ENCODE results near the gene SDK2. TPM values are rescaled to one million over a fixed set of nuclear protein-coding genes. Genes with fewer than 3 reads are reported as not detected.
A peak's percentile ranks its signal among the peaks of the same experiment; 100 is the strongest.

SDK2 gene
- polyA plus RNA-seq, 3 donors: 0.01 TPM; not detected in 2

DNA sequence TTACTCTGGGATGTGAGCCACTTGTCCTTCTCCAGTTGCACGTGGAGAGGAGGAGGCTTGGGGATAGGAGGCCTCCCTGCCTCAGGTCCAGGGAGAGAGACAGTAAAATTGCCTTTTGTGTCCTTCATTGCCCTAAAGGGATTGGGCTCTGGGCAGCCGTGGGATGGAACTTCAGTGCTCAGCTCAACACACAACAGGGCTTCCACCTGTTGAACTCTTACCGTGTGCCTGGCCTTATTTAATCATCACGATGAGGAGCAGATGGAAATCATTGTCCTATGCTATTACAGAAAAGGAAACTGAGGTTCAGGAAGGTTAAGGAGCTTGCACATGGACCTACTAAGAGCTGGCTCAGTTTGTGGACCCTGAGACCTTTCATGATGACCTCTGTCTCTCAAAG lies 240.0 kb downstream of the SDK2 start:
- Mint-ChIP-seq H3K36me3 (no peaks in the 10 kb centered on the region), H3K4me1 (no peaks in the 10 kb centered on the region), H3K27ac (peak overlapping the region in 1 of 7 donors; percentile 25), H3K4me3 (no peak overlapping the region), H3K9me3 (no peaks in the 10 kb centered on the region), H3K27me3 (ENCODE audit: low read depth in 3 of 3) (peaks cover 0 to 3% (median 0%) of the 10 kb centered on the region in 3 donors)
- Histone ChIP-seq H3K36me3 (replicated peaks in 1 of 2; ENCODE audit: control insufficient read depth in 1 of 2, insufficient read depth in 2 of 2, low read length in 2 of 2) (no peaks in the 10 kb centered on the region), H3K9ac (ENCODE audit: insufficient read depth, low read length, poor library complexity, severe bottlenecking) (no peak overlapping the region), H3K79me2 (ENCODE audit: insufficient read depth, low read length) (no peaks in the 10 kb centered on the region), H3K4me1 (ENCODE audit: control insufficient read depth in 1 of 2, insufficient read depth in 2 of 2, low read length in 2 of 2) (peaks cover 0 to 3% of the 10 kb centered on the region in 2 donors), H2AFZ (ENCODE audit: insufficient read depth, low read depth, low read length, poor library complexity, severe bottlenecking) (no peak overlapping the region), H3K27me3 (ENCODE audit: control insufficient read depth in 2 of 2, insufficient read depth in 2 of 2, low read length in 2 of 2) (no peaks in the 10 kb centered on the region), H4K20me1 (ENCODE audit: insufficient read depth, low read length) (no peaks in the 10 kb centered on the region), H3K27ac (ENCODE audit: low read depth in 1 of 2, low read length in 2 of 2) (no peak overlapping the region), H3K9me3 (replicated peaks in 1 of 2; ENCODE audit: control insufficient read depth in 1 of 2, insufficient read depth in 1 of 2, low read length in 2 of 2) (no peaks in the 10 kb centered on the region), H3K4me2 (replicated peaks; ENCODE audit: extremely low read depth, low read length, poor library complexity, severe bottlenecking) (no peak overlapping the region), H3K4me3 (replicated peaks in 1 of 3; ENCODE audit: low read depth in 2 of 3, low read length in 3 of 3) (no peak overlapping the region)
- intact Hi-C loops (cut with micrococcal nuclease): no loop called here
- WGBS (ENCODE audit: insufficient coverage): 85% methylated on average over 3 of the region's 4 CpGs
- TF ChIP-seq, protein P1, sequence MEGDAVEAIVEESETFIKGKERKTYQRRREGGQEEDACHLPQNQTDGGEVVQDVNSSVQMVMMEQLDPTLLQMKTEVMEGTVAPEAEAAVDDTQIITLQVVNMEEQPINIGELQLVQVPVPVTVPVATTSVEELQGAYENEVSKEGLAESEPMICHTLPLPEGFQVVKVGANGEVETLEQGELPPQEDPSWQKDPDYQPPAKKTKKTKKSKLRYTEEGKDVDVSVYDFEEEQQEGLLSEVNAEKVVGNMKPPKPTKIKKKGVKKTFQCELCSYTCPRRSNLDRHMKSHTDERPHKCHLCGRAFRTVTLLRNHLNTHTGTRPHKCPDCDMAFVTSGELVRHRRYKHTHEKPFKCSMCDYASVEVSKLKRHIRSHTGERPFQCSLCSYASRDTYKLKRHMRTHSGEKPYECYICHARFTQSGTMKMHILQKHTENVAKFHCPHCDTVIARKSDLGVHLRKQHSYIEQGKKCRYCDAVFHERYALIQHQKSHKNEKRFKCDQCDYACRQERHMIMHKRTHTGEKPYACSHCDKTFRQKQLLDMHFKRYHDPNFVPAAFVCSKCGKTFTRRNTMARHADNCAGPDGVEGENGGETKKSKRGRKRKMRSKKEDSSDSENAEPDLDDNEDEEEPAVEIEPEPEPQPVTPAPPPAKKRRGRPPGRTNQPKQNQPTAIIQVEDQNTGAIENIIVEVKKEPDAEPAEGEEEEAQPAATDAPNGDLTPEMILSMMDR (IDR thresholded peaks at IDR 0.05): no peak
- no peak for DNase-seq

DNA sequence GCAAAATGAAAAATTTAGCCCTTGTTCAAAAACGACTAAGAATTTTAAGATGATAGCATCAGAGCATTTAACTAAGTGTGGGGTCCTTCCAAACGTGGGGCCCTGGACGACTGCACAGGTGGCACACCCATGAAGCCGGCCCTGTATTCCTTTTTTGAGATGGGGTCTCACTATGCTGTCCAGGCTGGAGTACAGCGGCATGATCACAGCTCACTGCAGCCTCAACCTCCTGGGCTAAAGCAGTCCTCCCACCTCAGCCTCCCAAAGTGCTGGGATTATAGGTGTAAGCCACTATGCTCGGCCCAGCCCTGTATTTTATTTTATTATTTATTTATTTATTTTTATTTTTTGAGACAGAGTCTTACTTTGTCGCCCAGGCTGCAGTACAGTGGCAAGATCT lies 241.8 kb downstream of the SDK2 start:
- WGBS (ENCODE audit: insufficient coverage): 90% methylated on average over 2 of the region's 7 CpGs
- peak overlapping the region; percentile 80 for H2AFZ ChIP-seq (ENCODE audit: insufficient read depth, low read depth, low read length, poor library complexity, severe bottlenecking)
- TF ChIP-seq, protein P1 (IDR thresholded peaks at IDR 0.05): no peak
- DNase-seq: no peak
- intact Hi-C loops (cut with micrococcal nuclease): no loop called here
- no peak overlapping the region for H3K27ac ChIP-seq (ENCODE audit: low read depth in 1 of 2, low read length in 2 of 2)
- no peaks in the 10 kb centered on the region for H3K79me2 ChIP-seq (ENCODE audit: insufficient read depth, low read length)
- no peak overlapping the region for H3K4me3 Mint-ChIP-seq
- H4K20me1 ChIP-seq (ENCODE audit: insufficient read depth, low read length): no peaks in the 10 kb centered on the region
- no peaks in the 10 kb centered on the region for H3K36me3 ChIP-seq (replicated peaks in 1 of 2; ENCODE audit: control insufficient read depth in 1 of 2, insufficient read depth in 2 of 2, low read length in 2 of 2)
- H3K27ac Mint-ChIP-seq: no peak overlapping the region
- peaks cover 0 to 3% of the 10 kb centered on the region in 2 donors for H3K4me1 ChIP-seq (ENCODE audit: control insufficient read depth in 1 of 2, insufficient read depth in 2 of 2, low read length in 2 of 2)
- H3K36me3 Mint-ChIP-seq: no peaks in the 10 kb centered on the region
- no peaks in the 10 kb centered on the region for H3K4me1 Mint-ChIP-seq
- no peak overlapping the region for H3K9ac ChIP-seq (ENCODE audit: insufficient read depth, low read length, poor library complexity, severe bottlenecking)
- H3K4me2 ChIP-seq (replicated peaks; ENCODE audit: extremely low read depth, low read length, poor library complexity, severe bottlenecking): peak overlapping the region; percentile 48
- peaks cover 0 to 4% (median 0%) of the 10 kb centered on the region in 3 donors for H3K27me3 Mint-ChIP-seq (ENCODE audit: low read depth in 3 of 3)
- no peaks in the 10 kb centered on the region for H3K9me3 Mint-ChIP-seq
- no peaks in the 10 kb centered on the region for H3K9me3 ChIP-seq (replicated peaks in 1 of 2; ENCODE audit: control insufficient read depth in 1 of 2, insufficient read depth in 1 of 2, low read length in 2 of 2)
- H3K27me3 ChIP-seq (ENCODE audit: control insufficient read depth in 2 of 2, insufficient read depth in 2 of 2, low read length in 2 of 2): no peaks in the 10 kb centered on the region
- H3K4me3 ChIP-seq (replicated peaks in 1 of 3; ENCODE audit: low read depth in 2 of 3, low read length in 3 of 3): no peak overlapping the region
